22Rv1 (cell line): ENCODE results near the gene MAST1.

Source experiments
- ZFX ChIP-seq: fragments of 450-650 bp; IDR thresholded peaks from 2 replicates; pipeline ENCODE4 v1.6.1; 2017; ENCODE audit warnings: antibody characterized with exemption, borderline replicate concordance
- TF ChIP-seq, protein P1 (sequence below): fragments of 450-650 bp; IDR thresholded peaks from 2 replicates; pipeline ENCODE4 v1.5.1; 2017; ENCODE audit warnings: mild to moderate bottlenecking

DNA sequence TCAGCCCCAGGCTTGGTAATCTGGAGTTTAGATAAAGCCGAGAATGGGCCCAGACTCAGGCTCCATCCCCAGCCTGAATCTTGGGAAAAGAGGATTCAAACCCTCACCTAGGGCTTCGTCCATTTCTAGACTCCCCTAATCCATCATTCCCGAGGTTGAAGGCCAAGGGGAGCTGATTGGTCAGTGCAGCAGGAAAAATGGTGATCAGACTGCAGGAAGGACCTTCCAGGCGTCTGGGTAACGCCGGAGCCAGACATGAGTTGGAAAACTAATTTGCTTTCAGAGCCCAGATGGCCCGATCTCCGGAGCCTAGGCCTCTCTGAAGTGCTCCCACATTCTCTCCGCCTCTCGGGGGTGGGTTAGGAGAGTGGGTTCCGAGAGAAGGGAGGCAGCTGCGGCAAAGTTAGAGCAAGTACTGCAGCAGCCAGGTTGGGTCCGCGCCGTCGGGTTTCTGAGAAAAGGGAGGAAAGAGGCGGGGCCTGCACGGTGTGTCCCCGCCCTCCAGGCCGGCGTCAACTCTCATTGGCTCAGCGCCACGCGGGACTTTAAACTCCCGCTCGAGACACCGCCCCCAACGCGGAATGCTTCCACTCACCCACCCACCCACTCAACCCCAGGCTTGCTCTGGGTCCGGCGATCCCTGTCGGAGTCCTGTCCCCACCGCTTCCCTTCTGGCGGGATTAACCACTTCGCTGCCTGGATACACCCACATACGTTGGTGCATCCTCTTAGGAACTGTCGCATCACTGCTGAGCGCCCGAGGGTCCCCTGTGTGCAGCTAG is 3.1 kb upstream of the MAST1 start:
- TF ChIP-seq, protein P1, sequence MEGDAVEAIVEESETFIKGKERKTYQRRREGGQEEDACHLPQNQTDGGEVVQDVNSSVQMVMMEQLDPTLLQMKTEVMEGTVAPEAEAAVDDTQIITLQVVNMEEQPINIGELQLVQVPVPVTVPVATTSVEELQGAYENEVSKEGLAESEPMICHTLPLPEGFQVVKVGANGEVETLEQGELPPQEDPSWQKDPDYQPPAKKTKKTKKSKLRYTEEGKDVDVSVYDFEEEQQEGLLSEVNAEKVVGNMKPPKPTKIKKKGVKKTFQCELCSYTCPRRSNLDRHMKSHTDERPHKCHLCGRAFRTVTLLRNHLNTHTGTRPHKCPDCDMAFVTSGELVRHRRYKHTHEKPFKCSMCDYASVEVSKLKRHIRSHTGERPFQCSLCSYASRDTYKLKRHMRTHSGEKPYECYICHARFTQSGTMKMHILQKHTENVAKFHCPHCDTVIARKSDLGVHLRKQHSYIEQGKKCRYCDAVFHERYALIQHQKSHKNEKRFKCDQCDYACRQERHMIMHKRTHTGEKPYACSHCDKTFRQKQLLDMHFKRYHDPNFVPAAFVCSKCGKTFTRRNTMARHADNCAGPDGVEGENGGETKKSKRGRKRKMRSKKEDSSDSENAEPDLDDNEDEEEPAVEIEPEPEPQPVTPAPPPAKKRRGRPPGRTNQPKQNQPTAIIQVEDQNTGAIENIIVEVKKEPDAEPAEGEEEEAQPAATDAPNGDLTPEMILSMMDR: no peak
- no peak for TF ChIP-seq ZFX
